ENCODE results near the gene LRP2.
"Not testable (repeated sequence)": the region's sequence is repeated elsewhere in the genome, so short reads cannot be mapped to it uniquely, and the experiment has no call there.

LRP2 gene

DNA sequence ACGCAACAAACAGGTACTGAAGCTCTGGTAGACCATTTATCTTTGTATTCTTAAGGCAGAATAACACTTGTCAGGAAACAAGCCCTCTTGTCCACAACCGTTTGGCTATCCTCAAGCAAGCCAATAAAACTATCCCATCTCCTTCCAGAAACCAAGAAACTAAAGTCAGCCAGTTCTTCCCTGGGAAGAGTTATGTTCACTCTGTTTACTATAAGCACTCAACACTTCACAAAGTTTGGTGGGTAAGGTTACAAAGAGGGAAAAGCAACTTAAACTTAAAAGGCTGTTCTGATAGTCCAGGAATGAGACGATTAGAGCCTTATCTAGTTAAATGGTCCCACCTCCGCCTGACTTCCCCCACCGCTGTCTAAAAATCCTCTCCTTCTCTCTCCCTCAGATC, 25.6 kb downstream of the LRP2 start:
- DNase-seq (ENCODE audit: low read depth), result no peak
- no peak overlapping the region for H3K4me3 ChIP-seq (ENCODE audit: low read depth, low read length)
- TF ChIP-seq, protein P1, sequence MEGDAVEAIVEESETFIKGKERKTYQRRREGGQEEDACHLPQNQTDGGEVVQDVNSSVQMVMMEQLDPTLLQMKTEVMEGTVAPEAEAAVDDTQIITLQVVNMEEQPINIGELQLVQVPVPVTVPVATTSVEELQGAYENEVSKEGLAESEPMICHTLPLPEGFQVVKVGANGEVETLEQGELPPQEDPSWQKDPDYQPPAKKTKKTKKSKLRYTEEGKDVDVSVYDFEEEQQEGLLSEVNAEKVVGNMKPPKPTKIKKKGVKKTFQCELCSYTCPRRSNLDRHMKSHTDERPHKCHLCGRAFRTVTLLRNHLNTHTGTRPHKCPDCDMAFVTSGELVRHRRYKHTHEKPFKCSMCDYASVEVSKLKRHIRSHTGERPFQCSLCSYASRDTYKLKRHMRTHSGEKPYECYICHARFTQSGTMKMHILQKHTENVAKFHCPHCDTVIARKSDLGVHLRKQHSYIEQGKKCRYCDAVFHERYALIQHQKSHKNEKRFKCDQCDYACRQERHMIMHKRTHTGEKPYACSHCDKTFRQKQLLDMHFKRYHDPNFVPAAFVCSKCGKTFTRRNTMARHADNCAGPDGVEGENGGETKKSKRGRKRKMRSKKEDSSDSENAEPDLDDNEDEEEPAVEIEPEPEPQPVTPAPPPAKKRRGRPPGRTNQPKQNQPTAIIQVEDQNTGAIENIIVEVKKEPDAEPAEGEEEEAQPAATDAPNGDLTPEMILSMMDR (IDR thresholded peaks at IDR 0.05; ENCODE audit: insufficient read depth, low read depth, low read length, missing control alignments), result no peak

DNA sequence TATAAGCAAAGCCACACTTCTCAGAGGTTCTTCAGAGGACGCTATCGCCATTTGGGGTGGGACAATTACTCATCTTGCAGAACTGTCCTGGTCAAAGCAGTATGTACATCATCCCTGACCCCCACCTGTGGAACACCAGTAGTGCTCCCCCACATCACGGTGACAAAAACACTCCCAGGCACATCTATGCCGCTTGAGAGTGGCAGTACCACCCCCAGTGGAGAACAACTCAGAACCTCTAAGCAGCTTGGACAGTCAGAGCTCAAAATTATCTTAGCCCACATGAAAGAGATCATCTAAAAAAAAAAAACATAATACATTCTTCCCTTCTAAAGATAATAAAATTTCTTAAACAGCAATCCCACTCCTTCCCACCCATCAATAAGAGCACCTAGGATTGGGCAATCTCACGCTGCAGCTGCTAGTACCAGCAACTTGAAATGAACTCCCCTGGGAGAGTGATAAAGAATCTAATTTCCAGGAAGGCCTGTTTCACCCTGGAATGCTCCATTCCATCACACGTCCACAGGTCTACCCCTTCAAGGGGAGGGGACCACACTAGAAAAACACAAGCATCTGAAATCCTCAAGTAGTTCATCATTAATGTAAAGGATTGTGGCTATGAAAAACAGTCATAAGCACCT, 31.7 kb downstream of the LRP2 start:
- no peak for DNase-seq (ENCODE audit: low read depth)
- TF ChIP-seq, protein P1 (IDR thresholded peaks at IDR 0.05; ENCODE audit: insufficient read depth, low read depth, low read length, missing control alignments), result no peak
- H3K4me3 ChIP-seq (ENCODE audit: low read depth, low read length), result no peak overlapping the region

- TF ChIP-seq, protein P1 (IDR thresholded peaks at IDR 0.05; ENCODE audit: insufficient read depth, low read depth, low read length, missing control alignments), result no peak
- DNase-seq (ENCODE audit: low read depth), result no peak
- H3K4me3 ChIP-seq (ENCODE audit: low read depth, low read length), result no peak overlapping the region
These were observed 32.4 kb downstream of the LRP2 start for GRCh38 chr2:169329688-169330554.

GRCh38 chr2:169328785-169329184, 33.5 kb downstream of the LRP2 start:
- no peak for DNase-seq (ENCODE audit: low read depth)
- H3K4me3 ChIP-seq (ENCODE audit: low read depth, low read length), result no peak overlapping the region
- TF ChIP-seq, protein P1 (IDR thresholded peaks at IDR 0.05; ENCODE audit: insufficient read depth, low read depth, low read length, missing control alignments), result no peak

- not testable (repeated sequence) for DNase-seq (ENCODE audit: low read depth)
These were observed 34.5 kb downstream of the LRP2 start for GRCh38 chr2:169327837-169328236.

DNA sequence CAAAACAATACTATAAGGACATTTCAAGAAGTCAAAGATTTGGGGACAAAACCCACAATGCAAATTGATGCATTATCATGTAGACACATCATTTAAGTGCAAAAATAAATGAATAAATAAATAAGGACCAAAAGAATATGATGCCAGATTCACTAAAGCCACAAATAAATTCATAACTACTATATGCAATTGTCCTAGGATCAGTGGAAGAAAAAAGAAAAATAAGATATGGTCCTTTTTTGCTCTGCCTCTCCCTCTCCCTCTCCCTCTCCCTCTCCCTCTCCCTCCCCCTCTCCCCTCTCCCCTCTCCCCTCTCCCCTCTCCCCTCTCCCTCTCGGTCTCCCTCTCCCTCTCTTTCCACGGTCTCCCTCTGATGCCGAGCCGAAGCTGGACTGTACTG, 36.4 kb downstream of the LRP2 start:
- not testable (repeated sequence) for DNase-seq (ENCODE audit: low read depth); H3K4me3 ChIP-seq (ENCODE audit: low read depth, low read length)

More at GRCh38 chr2:169327837-169328236, 34.5 kb downstream of the LRP2 start:
- H3K4me3 ChIP-seq (ENCODE audit: low read depth, low read length), result not testable (repeated sequence)

DNA sequence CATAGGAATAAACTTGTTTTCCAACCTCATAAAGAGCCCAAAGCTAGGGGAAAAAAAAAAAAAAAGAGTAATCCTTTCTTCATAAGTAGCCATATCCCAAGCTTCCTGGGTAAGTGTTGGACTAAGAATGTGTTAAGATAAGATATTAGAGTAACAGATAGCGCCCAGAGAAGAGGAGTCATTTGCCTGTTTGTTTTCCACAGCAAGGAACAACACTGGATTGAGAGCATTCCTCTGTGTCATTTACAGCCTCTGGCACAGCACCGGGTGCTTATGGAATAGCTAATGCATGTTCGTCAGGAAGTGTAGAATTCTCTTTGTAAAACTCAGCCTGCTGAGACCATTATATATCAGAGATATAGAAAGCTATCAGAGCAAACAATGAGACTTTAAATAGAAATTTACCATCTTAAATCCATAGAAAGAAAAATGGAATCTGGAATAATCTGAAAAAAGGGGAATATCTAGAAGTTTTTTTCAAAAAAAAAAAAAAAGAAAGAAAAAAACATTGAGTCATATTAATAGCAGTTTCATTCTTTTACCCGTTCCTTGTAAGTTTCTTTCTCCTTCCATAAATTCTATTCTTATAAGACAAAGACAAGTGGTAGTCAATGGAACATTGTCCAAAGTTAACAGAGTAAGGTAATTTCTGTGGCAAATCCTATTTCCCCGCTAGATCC, 37.6 kb downstream of the LRP2 start:
- H3K4me3 ChIP-seq (ENCODE audit: low read depth, low read length), result no peak overlapping the region
- no peak for DNase-seq (ENCODE audit: low read depth)
- TF ChIP-seq, protein P1 (IDR thresholded peaks at IDR 0.05; ENCODE audit: insufficient read depth, low read depth, low read length, missing control alignments), result no peak
